Ascending aorta (tissue), 2 donors: ENCODE measurements around the gene UBE2O. TPM values are rescaled to one million over a fixed set of nuclear protein-coding genes. Genes with fewer than 3 reads are reported as not detected.

Experiments used
- DNase-seq, 2 donors: peaks; one replicate each; pipeline ENCODE4 v3.0.0-alpha.2; 2019; ENCODE audit warnings: low spot score in 2 of 2
- H3K27ac ChIP-seq, 2 donors: fragments of 200-600 bp; sonication (generic); one replicate each; pipeline ENCODE4 v1.5.1; 2016 to 2017; ENCODE audit warnings: mild to moderate bottlenecking in 1 of 2
- H3K27me3 ChIP-seq: fragments of 200-600 bp; sonication (generic); one replicate; pipeline ENCODE4 v1.5.1; 2017
- H3K36me3 ChIP-seq, 2 donors: fragments of 200-600 bp; sonication (generic); one replicate each; pipeline ENCODE4 v1.5.1; 2016
- H3K4me1 ChIP-seq, 2 donors: fragments of 200-600 bp; sonication (generic); one replicate each; pipeline ENCODE4 v1.5.1; 2016 to 2017; ENCODE audit warnings: mild to moderate bottlenecking in 1 of 2
- H3K4me3 ChIP-seq, 2 donors: fragments of 200-600 bp; sonication (generic); one replicate each; pipeline ENCODE4 v1.5.1; 2016 to 2017; ENCODE audit warnings: mild to moderate bottlenecking in 1 of 2
- H3K9me3 ChIP-seq, 2 donors: fragments of 200-600 bp; sonication (generic); one replicate each; pipeline ENCODE4 v1.5.1; 2016
- CTCF ChIP-seq, 3 experiments: fragments of 200-600 bp in 2 of 3; fragments of 450-650 bp in 1 of 3; sonication (generic) in 2 of 3; IDR thresholded peaks; one replicate each; pipeline ENCODE4 v1.5.1; 2016 to 2019; ENCODE audit warnings: antibody characterized with exemption in 3 of 3, mild to moderate bottlenecking in 1 of 3, moderate library complexity in 1 of 3
- intact Hi-C: fragments of 100-400 bp; cut with DNase I; formaldehyde crosslinking; loops from one replicate; pipeline ENCODE4 v1.15.1; 2023
- total RNA-seq: library from RNA; depleted of rRNA; stranded (reverse); fragments of >200 nt; gene quantifications from one replicate; pipeline ENCODE4 v1.1.0, GENCODE V29; 2016

The UBE2O gene
- total RNA-seq, 1 donor from 2014 or later = 19.6 TPM

DNA sequence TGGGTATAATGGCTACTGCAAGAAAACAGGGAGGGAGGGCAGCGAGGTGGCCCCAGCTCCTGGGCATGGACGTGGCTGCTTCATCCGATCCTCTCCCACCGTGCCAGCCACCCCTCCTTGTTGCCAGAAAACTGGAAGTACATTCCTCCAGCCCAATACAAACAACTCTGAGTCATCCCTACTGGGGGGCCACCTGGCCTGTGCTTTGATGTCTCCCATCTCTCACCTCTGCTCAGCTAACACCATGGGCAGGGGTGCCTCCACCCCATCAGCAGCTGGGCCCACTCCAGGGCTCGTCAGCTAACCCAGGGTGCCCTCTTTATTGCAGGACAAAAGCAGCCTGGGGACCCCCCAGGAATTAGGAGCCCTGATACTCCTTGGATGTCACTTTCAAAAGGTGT lies 46.3 kb upstream of the UBE2O start:
- intact Hi-C loops = no loop called here
- H3K9me3 ChIP-seq = no peaks in the 10 kb centered on the region
- no peaks in the 10 kb centered on the region for H3K36me3 ChIP-seq
- no peaks in the 10 kb centered on the region for H3K27me3 ChIP-seq
- peaks cover 10 to 38% of the 10 kb centered on the region in 2 donors for H3K4me1 ChIP-seq
- H3K4me3 ChIP-seq = peak overlapping the region; percentile 5 to 78
- no peak for TF ChIP-seq CTCF (IDR thresholded peaks at IDR 0.05)
- no peak for DNase-seq
- H3K27ac ChIP-seq = peak overlapping the region; percentile 80

GRCh38 chr17:76498876-76499251 lies 45.9 kb upstream of the UBE2O start:
- H3K36me3 ChIP-seq = no peaks in the 10 kb centered on the region
- H3K4me3 ChIP-seq = peak overlapping the region; percentile 30 to 78
- TF ChIP-seq CTCF (IDR thresholded peaks at IDR 0.05) = no peak
- no peaks in the 10 kb centered on the region for H3K27me3 ChIP-seq
- no peaks in the 10 kb centered on the region for H3K9me3 ChIP-seq
- peaks cover 10 to 38% of the 10 kb centered on the region in 2 donors for H3K4me1 ChIP-seq
- intact Hi-C loops = no loop called here
- H3K27ac ChIP-seq = peak overlapping the region; percentile 80
- DNase-seq = no peak

DNA sequence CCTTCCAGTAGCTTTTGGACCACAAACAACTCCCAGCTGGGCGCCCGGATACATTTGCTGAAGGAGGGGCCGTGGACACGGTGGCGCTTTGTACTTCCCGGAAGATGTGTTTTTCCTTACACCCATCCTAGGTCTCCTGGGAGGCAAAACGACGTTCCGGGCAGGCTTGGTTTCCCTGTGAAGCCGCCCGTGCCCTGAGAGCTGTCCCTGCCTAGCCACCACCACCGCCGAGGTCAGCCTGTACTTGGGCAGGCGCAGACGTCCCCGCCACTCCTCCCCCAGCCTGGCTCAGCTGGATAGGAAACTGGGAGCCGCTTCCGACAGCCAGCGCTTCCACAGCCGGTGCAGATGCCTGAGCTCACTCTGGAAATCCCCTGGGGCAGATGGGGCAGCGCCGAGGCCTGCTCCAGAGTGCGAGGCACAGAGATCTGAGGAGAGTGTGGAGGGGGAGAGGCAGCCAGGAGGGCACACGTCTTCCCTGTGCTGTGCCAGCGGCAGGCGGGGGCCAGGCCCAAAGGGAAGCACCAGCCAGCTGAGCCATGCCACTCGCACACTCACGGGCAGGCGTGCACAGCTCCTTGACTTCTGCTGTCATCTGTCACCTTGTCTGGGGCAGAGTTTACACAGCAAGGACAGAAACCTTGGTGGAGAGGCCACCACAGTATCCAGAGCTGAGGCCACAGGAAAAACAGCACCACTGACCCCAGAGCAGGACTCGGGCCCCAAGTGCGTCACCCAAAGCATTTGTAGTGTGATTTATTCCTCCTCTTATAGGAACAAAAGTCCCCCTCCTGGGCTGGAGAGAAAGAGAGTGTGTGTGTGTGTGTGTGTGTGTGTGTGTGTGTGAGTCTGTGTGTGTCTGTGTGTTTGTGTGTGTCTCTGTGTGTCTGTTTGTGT lies 45.3 kb upstream of the UBE2O start:
- intact Hi-C loops = no loop called here
- Histone ChIP-seq H3K4me1 (peaks cover 10 to 38% of the 10 kb centered on the region in 2 donors), H3K27ac (peak overlapping the region; percentile 80), H3K9me3 (no peaks in the 10 kb centered on the region), H3K4me3 (peak overlapping the region; percentile 30 to 43), H3K36me3 (no peaks in the 10 kb centered on the region), H3K27me3 (no peaks in the 10 kb centered on the region)
- peak; percentile 45 to 88 for DNase-seq
- no peak for TF ChIP-seq CTCF (IDR thresholded peaks at IDR 0.05)

GRCh38 chr17:76497699-76497978 lies 44.7 kb upstream of the UBE2O start:
- Histone ChIP-seq H3K9me3 (no peaks in the 10 kb centered on the region), H3K27me3 (no peaks in the 10 kb centered on the region), H3K4me1 (peaks cover 10 to 38% of the 10 kb centered on the region in 2 donors), H3K27ac (peak overlapping the region; percentile 80), H3K4me3 (peak overlapping the region; percentile 30 to 43), H3K36me3 (no peaks in the 10 kb centered on the region)
- no peak for TF ChIP-seq CTCF (IDR thresholded peaks at IDR 0.05)
- DNase-seq = no peak
- intact Hi-C loops = no loop called here

- Histone ChIP-seq H3K4me1 (peaks cover 5 to 30% of the 10 kb centered on the region in 2 donors), H3K9me3 (no peaks in the 10 kb centered on the region), H3K27me3 (no peaks in the 10 kb centered on the region), H3K27ac (no peak overlapping the region), H3K4me3 (no peak overlapping the region), H3K36me3 (no peaks in the 10 kb centered on the region)
- no peak for TF ChIP-seq CTCF (IDR thresholded peaks at IDR 0.05)
- DNase-seq = no peak
- intact Hi-C loops = no loop called here
Observed at GRCh38 chr17:76496464-76496863, 43.5 kb upstream of the UBE2O start.
